Mucosa of descending colon (tissue), 3 donors: ENCODE measurements around the gene IER5L. TPM values are rescaled to one million over a fixed set of nuclear protein-coding genes. Genes with fewer than 3 reads are reported as not detected.

ENCODE experiments used
- ATAC-seq: fragments of 200-7000 bp; cut with Tn5 transposase; one replicate; pipeline ENCODE4 v1.9.1; 2020; ENCODE audit warnings: mild to moderate bottlenecking, moderate library complexity
- DNase-seq, 3 donors: peaks; one replicate each; pipeline ENCODE4 v3.0.0-alpha.2; 2020
- H3K36me3 ChIP-seq: fragments of 200-600 bp; one replicate; pipeline ENCODE4 v1.8.0; 2021; ENCODE audit warnings: low read depth, mild to moderate bottlenecking
- H3K4me1 ChIP-seq: fragments of 200-600 bp; one replicate; pipeline ENCODE4 v1.8.0; 2021; ENCODE audit warnings: low read depth, mild to moderate bottlenecking
- H3K4me3 ChIP-seq: fragments of 200-600 bp; one replicate; pipeline ENCODE4 v1.8.0; 2021; ENCODE audit warnings: mild to moderate bottlenecking
- H3K9me3 ChIP-seq: fragments of 200-600 bp; one replicate; pipeline ENCODE4 v1.8.0; 2021; ENCODE audit warnings: mild to moderate bottlenecking
- CTCF ChIP-seq: fragments of 200-600 bp; IDR thresholded peaks from one replicate; pipeline ENCODE4 v1.8.0; 2022; ENCODE audit warnings: antibody characterized with exemption, mild to moderate bottlenecking
- intact Hi-C, 2 donors: fragments of 100-400 bp; cut with DNase I in 1 of 2; cut with micrococcal nuclease in 1 of 2; formaldehyde crosslinking; loops; one replicate each; pipeline versions ENCODE4 v1.11.0 to v1.11.1; 2022; cut with DNase I, micrococcal nuclease
- total RNA-seq, 3 donors: library from RNA; stranded (reverse); fragmentation: NEBNext Ultra II Directional in 2 of 3; extraction: Animal tissue kit (Norgen Biotek cat#: 25700) in 2 of 3; gene quantifications; one replicate each; pipeline versions ENCODE4 v1.2.1 to v1.2.4, GENCODE V29; 2021 to 2023
- donor health status: DM: no; HTN: no; CAD: no; lungs with moderate emphysema.
- donor health status: DM: no; HTN: no; CAD: no.
- donor health status: DM: no; HTN: yes; CAD: no.

IER5L gene
- total RNA-seq, 3 donors from 2014 or later, result 5.8 to 8.2 (median 8.0) TPM

- TF ChIP-seq CTCF, result no peak
- no peak for DNase-seq
- Histone ChIP-seq H3K9me3 (no peaks in the 10 kb centered on the region), H3K36me3 (no peaks in the 10 kb centered on the region), H3K4me3 (no peak overlapping the region), H3K4me1 (no peaks in the 10 kb centered on the region)
- no peak for ATAC-seq
- intact Hi-C loops, result no loop called here
These were observed 31.0 kb upstream of the IER5L start for GRCh38 chr9:129209109-129209508.

- no peak overlapping the region for H3K4me3 ChIP-seq
These were observed 30.4 kb upstream of the IER5L start for GRCh38 chr9:129208207-129209032.

GRCh38 chr9:129206905-129207304 lies 28.8 kb upstream of the IER5L start:
- DNase-seq (no peak), ATAC-seq (no peak)
- H3K9me3 ChIP-seq, result no peaks in the 10 kb centered on the region
- H3K4me3 ChIP-seq, result no peak overlapping the region
- no peaks in the 10 kb centered on the region for H3K36me3 ChIP-seq
- TF ChIP-seq CTCF, result no peak
- intact Hi-C loops, result no loop called here
- no peaks in the 10 kb centered on the region for H3K4me1 ChIP-seq

More at GRCh38 chr9:129208207-129209032, 30.4 kb upstream of the IER5L start:
- intact Hi-C loops, result no loop called here
- no peaks in the 10 kb centered on the region for H3K36me3 ChIP-seq
- H3K9me3 ChIP-seq, result no peaks in the 10 kb centered on the region
- DNase-seq (no peak), ATAC-seq (peak; percentile 40)
- TF ChIP-seq CTCF, result no peak
- no peaks in the 10 kb centered on the region for H3K4me1 ChIP-seq

GRCh38 chr9:129206401-129206800 lies 28.3 kb upstream of the IER5L start:
- no peak for ATAC-seq

GRCh38 chr9:129204840-129205239 lies 26.8 kb upstream of the IER5L start:
- ATAC-seq (no peak), DNase-seq (no peak)
- Histone ChIP-seq H3K4me1 (no peaks in the 10 kb centered on the region), H3K9me3 (no peaks in the 10 kb centered on the region), H3K4me3 (no peak overlapping the region), H3K36me3 (no peaks in the 10 kb centered on the region)
- intact Hi-C loops, result no loop called here
- no peak for TF ChIP-seq CTCF

More at GRCh38 chr9:129206401-129206800, 28.3 kb upstream of the IER5L start:
- DNase-seq, result no peak
- intact Hi-C loops, result no loop called here
- TF ChIP-seq CTCF, result no peak
- no peaks in the 10 kb centered on the region for H3K36me3 ChIP-seq
- no peak overlapping the region for H3K4me3 ChIP-seq
- no peaks in the 10 kb centered on the region for H3K4me1 ChIP-seq
- no peaks in the 10 kb centered on the region for H3K9me3 ChIP-seq
